Astrocyte of the spinal cord (primary cell): ENCODE results near the gene METTL24.

Source experiments
- DNase-seq: peaks from one replicate; pipeline ENCODE4 v3.0.0; 2011; ENCODE audit warnings: low read depth, low spot score
- H3K4me3 ChIP-seq: 2 replicates; pipeline ENCODE4 v1.5.1; 2011; ENCODE audit warnings: low read depth, mild to moderate bottlenecking, low read length, moderate library complexity
- in situ Hi-C: cut with HindIII; loops from 2 replicates; pipeline ENCODE4 v1.10.0; 2017; ENCODE audit warnings: low sequenced_read_pairs
- TF ChIP-seq, protein P1 (sequence below): IDR thresholded peaks from 2 replicates; pipeline ENCODE4 v1.5.1; 2012; ENCODE audit warnings: low read depth, mild to moderate bottlenecking, low read length, inconsistent platforms

METTL24 gene

DNA sequence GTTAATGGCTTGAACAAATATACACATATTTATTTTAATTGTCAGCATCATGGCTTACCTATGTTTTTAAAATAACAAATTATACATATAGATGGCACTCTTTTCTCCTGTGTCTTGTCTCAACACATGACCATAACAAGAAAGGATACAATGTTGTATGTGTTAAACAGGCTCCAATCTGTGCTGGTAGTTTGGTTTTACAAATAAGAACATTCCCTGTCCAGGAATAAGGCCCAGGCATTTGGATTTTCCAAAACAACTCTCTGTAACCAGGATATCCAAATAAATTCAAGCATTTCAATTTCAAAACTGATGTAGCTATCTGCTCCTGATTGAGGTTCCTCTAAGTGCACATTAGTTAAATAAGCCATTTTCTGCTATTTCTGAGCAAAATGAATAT is 17.1 kb downstream of the METTL24 start:
- in situ Hi-C loops, result no loop called here
- TF ChIP-seq, protein P1, sequence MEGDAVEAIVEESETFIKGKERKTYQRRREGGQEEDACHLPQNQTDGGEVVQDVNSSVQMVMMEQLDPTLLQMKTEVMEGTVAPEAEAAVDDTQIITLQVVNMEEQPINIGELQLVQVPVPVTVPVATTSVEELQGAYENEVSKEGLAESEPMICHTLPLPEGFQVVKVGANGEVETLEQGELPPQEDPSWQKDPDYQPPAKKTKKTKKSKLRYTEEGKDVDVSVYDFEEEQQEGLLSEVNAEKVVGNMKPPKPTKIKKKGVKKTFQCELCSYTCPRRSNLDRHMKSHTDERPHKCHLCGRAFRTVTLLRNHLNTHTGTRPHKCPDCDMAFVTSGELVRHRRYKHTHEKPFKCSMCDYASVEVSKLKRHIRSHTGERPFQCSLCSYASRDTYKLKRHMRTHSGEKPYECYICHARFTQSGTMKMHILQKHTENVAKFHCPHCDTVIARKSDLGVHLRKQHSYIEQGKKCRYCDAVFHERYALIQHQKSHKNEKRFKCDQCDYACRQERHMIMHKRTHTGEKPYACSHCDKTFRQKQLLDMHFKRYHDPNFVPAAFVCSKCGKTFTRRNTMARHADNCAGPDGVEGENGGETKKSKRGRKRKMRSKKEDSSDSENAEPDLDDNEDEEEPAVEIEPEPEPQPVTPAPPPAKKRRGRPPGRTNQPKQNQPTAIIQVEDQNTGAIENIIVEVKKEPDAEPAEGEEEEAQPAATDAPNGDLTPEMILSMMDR, result no peak
- no peak overlapping the region for H3K4me3 ChIP-seq
- DNase-seq, result no peak

DNA sequence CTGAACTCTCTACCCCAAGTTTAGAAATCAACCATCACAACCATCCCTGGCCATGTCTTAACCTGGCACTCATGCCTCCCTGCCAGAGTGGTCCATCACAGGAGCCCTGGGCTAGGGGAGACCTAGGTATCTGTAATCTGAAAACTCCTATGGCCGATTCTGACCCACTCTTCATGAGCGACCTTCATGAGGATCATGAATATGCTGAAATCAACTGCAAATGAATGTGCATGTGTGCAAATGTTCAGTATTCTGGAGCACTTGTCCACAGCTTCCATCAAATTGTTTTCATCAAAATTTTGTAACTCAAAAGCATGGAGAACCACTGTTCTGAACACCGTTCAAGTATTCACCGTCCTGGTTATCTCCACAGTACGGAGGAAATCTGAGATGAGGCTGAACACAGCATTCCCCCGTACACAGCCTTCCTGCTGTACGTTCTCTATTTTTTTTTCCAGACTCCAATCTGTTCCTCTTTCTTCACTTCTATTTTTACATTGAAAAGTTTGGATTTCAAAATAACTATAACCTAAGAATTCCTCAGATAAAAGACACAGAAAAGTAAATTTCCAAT is 17.7 kb downstream of the METTL24 start:
- in situ Hi-C loops, result no loop called here
- H3K4me3 ChIP-seq, result no peak overlapping the region
- TF ChIP-seq, protein P1, result no peak
- no peak for DNase-seq

DNA sequence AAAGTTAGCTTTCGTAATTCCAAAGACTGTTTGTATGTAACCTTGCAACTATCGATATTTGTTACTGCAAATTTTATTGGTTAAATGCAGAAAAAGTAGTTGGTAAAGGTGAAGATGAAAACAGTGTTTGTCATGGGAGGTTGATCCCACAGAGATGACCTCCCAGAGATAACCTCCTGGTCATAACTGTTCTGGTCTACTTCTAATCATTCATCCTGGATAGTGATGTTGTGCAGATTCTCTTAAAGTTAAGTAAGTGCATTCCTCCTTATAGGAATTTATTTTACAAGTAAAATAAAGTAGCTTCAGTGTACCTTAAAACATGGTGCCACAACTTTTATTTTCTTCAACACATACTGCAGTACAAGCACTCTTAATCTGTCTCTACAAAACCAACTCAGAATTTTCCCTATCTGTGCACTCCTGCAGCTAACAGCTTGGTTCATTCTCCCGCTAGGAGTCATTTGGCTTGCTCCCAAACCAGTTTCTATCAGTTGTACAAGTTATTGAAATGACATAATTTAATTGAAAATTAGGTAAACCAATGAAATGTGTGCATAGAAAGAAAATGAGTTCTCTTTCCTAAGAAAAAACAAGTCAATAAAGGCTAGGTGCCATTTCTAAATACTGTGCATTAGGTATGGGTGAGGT is 19.2 kb downstream of the METTL24 start:
- in situ Hi-C loops, result no loop called here
- no peak for DNase-seq
- H3K4me3 ChIP-seq, result no peak overlapping the region
- TF ChIP-seq, protein P1, result no peak

DNA sequence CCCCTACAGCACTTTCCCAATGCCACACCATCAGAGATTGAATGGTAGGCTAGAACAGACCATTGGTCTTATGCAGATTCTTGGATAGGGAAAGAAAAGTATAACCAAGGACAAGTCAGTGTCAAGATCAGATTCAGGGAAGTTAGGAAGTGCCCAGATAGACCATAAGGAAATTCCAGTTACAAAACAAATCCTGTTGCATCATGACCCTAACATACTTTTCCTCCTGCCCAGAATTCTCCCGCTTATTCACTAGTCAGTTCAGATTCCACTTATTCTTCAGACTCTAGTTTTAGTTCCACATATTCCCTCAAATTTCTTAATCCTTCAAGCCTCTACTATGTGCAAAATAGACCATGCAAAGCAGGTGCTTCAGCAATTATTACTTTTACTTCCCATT is 20.7 kb downstream of the METTL24 start:
- TF ChIP-seq, protein P1, result no peak
- H3K4me3 ChIP-seq, result no peak overlapping the region
- no peak for DNase-seq
- in situ Hi-C loops, result no loop called here

DNA sequence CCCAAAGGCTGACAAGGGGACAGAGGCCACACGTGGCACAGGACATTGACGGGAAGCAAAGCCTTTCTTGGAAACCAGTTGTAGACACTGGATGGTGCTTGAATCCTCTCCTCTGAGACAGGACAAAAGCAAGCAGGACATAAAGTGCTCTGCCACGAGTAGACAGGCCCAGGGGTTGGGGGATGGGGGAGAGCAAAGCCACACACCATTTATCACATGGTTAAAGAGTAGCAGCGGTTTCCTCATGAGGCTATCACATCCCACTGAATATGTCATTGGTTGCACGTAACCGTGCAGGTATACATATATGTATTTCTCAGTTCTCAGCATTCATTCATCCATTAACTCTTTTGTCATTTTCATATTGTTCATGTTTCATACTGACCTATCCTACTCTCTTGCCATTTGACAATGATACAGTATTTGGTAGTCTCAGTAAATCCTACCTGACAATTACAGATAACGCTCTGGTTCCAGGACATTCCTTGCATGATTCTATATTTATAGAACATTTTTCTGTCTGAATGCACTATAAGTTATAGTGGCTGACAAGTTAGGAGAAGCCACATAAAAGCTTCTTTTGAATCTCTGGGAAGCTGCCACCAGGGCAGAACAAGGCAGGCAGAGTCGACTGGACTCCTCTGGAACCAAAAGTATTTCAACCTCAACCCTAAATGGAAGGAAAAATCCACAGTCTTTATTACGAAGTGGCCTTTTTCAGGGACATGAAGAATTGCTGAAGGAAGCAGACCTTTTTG is 23.5 kb downstream of the METTL24 start:
- no peak for DNase-seq
- no peak overlapping the region for H3K4me3 ChIP-seq
- TF ChIP-seq, protein P1, result no peak
- in situ Hi-C loops, result no loop called here

DNA sequence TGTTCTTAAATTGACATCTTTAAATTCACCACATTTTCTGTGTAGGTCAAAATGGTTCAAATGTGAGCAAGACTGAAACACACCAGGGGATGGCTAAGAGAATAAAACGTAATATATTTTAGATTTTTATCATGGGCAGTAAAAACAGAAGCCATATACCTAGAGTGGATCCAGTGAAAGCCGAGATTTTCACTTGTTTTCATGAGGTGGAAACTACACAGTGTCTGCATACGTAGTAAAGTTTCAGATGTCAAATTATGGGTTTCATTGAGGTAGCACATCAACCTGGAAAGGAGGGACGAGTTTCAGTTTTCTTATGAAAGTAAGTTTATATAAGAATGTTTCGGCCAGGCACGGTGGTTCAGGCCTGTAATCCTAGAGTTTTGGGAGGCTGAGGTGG is 25.9 kb downstream of the METTL24 start:
- TF ChIP-seq, protein P1, result no peak
- in situ Hi-C loops, result no loop called here
- no peak for DNase-seq
- H3K4me3 ChIP-seq, result no peak overlapping the region
